Mesenchymal stem cell (in vitro differentiated cells and primary cell): ENCODE results near the gene FAM117B.

Experiments used
- DNase-seq: peaks from one replicate; pipeline ENCODE4 v3.0.0-alpha.2; 2013
- H2AFZ ChIP-seq: one replicate; pipeline ENCODE4 v1.6.1; 2013; ENCODE audit warnings: low read depth, mild to moderate bottlenecking, control low read depth, inconsistent platforms, low read length, moderate library complexity
- H2AK5ac ChIP-seq: 2 replicates; pipeline ENCODE4 v1.6.1; 2013; ENCODE audit warnings: low read length, moderate library complexity, mild to moderate bottlenecking, inconsistent platforms; ENCODE audit not compliant: severe bottlenecking
- H2BK120ac ChIP-seq: one replicate; pipeline ENCODE4 v1.6.1; 2013; ENCODE audit warnings: low read depth, mild to moderate bottlenecking, inconsistent platforms, low read length, moderate library complexity
- H2BK12ac ChIP-seq, 2 experiments: one replicate each; pipeline ENCODE4 v1.6.1; 2013; ENCODE audit warnings: inconsistent platforms in 2 of 2, low read length in 2 of 2, mild to moderate bottlenecking in 2 of 2, moderate library complexity in 2 of 2, control low read depth in 1 of 2
- H2BK15ac ChIP-seq: one replicate; pipeline ENCODE4 v1.6.1; 2013; ENCODE audit warnings: mild to moderate bottlenecking, low read depth, inconsistent platforms; ENCODE audit not compliant: poor library complexity, severe bottlenecking
- H2BK5ac ChIP-seq: 2 replicates; pipeline ENCODE4 v1.6.1; 2013; ENCODE audit warnings: low read depth, mild to moderate bottlenecking, low read length, control low read depth, inconsistent platforms; ENCODE audit not compliant: poor library complexity, severe bottlenecking
- H3K14ac ChIP-seq, 2 experiments: one replicate each; pipeline ENCODE4 v1.6.1; 2013; ENCODE audit warnings: inconsistent platforms in 2 of 2, low read length in 2 of 2, control low read depth in 1 of 2, mild to moderate bottlenecking in 1 of 2, moderate library complexity in 1 of 2
- H3K18ac ChIP-seq, 2 experiments: one replicate each; pipeline ENCODE4 v1.6.1; 2013; ENCODE audit warnings: inconsistent platforms in 2 of 2, low read length in 2 of 2, control low read depth in 1 of 2, low read depth in 1 of 2, mild to moderate bottlenecking in 1 of 2
- H3K23ac ChIP-seq, 2 experiments: one replicate each; pipeline ENCODE4 v1.6.1; 2013; ENCODE audit warnings: inconsistent platforms in 2 of 2, low read length in 2 of 2, mild to moderate bottlenecking in 2 of 2, moderate library complexity in 2 of 2, control low read depth in 1 of 2
- H3K27ac ChIP-seq: 2 replicates; pipeline ENCODE4 v1.5.1; 2013; ENCODE audit warnings: mild to moderate bottlenecking, moderate library complexity, low read length, control low read depth, inconsistent platforms; ENCODE audit not compliant: poor library complexity, severe bottlenecking
- H3K27me3 ChIP-seq, 2 experiments: 2 replicates each; pipeline versions ENCODE4 v1.6.1 to v1.7.0; 2013; ENCODE audit warnings: low read length in 2 of 2, mild to moderate bottlenecking in 2 of 2, moderate library complexity in 2 of 2, control low read depth in 1 of 2, inconsistent platforms in 1 of 2; ENCODE audit not compliant: control insufficient read depth in 1 of 2, insufficient read depth in 1 of 2
- H3K36me3 ChIP-seq, 2 experiments: 2 replicates each; pipeline versions ENCODE4 v1.6.1 to v1.7.0; 2013; ENCODE audit warnings: low read length in 2 of 2, control low read depth in 1 of 2, inconsistent platforms in 1 of 2, low read depth in 1 of 2, mild to moderate bottlenecking in 1 of 2; ENCODE audit not compliant: insufficient read depth in 2 of 2, control insufficient read depth in 1 of 2
- H3K4ac ChIP-seq, 2 experiments: one replicate each; pipeline ENCODE4 v1.6.1; 2013; ENCODE audit warnings: inconsistent platforms in 2 of 2, low read length in 2 of 2, mild to moderate bottlenecking in 2 of 2, moderate library complexity in 2 of 2, control low read depth in 1 of 2, low read depth in 1 of 2
- H3K4me1 ChIP-seq: 2 replicates; pipeline ENCODE4 v1.6.1; 2013; ENCODE audit warnings: low read depth, low read length, control low read depth; ENCODE audit not compliant: control insufficient read depth, insufficient read depth
- H3K4me2 ChIP-seq: 2 replicates; pipeline ENCODE4 v1.6.1; 2013; ENCODE audit warnings: low read length, mild to moderate bottlenecking, inconsistent platforms; ENCODE audit not compliant: poor library complexity, severe bottlenecking
- H3K4me3 ChIP-seq, 2 experiments: 2 replicates each; pipeline versions ENCODE4 v1.5.1 to v1.7.0; 2013; ENCODE audit warnings: low read length in 2 of 2, mild to moderate bottlenecking in 2 of 2, control low read depth in 1 of 2, low read depth in 1 of 2; ENCODE audit not compliant: insufficient read depth in 1 of 2
- H3K79me1 ChIP-seq: replicated peaks from 2 replicates; pipeline ENCODE4 v1.6.1; 2013; ENCODE audit warnings: mild to moderate bottlenecking, control low read depth, low read length, inconsistent platforms; ENCODE audit not compliant: poor library complexity, severe bottlenecking
- H3K9ac ChIP-seq: 2 replicates; pipeline ENCODE4 v1.7.0; 2013; ENCODE audit warnings: mild to moderate bottlenecking, low read length, moderate library complexity
- H3K9me3 ChIP-seq: 2 replicates; pipeline ENCODE4 v1.7.0; 2013; ENCODE audit warnings: mild to moderate bottlenecking, low read length; ENCODE audit not compliant: control insufficient read depth
- H4K8ac ChIP-seq: one replicate; pipeline ENCODE4 v1.6.1; 2013; ENCODE audit warnings: inconsistent platforms, mild to moderate bottlenecking, low read length, moderate library complexity
- H4K91ac ChIP-seq: one replicate; pipeline ENCODE4 v1.6.1; 2013; ENCODE audit warnings: mild to moderate bottlenecking, low read length, inconsistent platforms
- WGBS: methylation state at CpG from one replicate; pipeline ENCODE4 v1.1.7; 2013; ENCODE audit warnings: mixed read lengths; 5-methylcytosine and 5-hydroxymethylcytosine counted together

The FAM117B gene

GRCh38 chr2:202743613-202744012 is 108.8 kb downstream of the FAM117B start:
- Histone ChIP-seq H2BK120ac (no peak overlapping the region), H3K18ac (no peak overlapping the region)
- WGBS = no CpG with 5 or more reads among the region's 1 CpG

GRCh38 chr2:202749477-202749876 is 114.7 kb downstream of the FAM117B start:
- Histone ChIP-seq H2BK5ac (no peak overlapping the region), H3K79me1 (no peaks in the 10 kb centered on the region), H4K91ac (no peak overlapping the region), H3K27me3 (no peaks in the 10 kb centered on the region), H3K4ac (no peak overlapping the region), H3K36me3 (no peaks in the 10 kb centered on the region), H2AFZ (no peak overlapping the region), H3K23ac (no peak overlapping the region), H3K27ac (no peak overlapping the region), H3K4me1 (no peaks in the 10 kb centered on the region), H3K9me3 (peaks cover 14% of the 10 kb centered on the region), H3K4me3 (no peak overlapping the region), H3K9ac (no peak overlapping the region), H3K4me2 (no peak overlapping the region), H3K18ac (no peak overlapping the region), H3K14ac (no peak overlapping the region), H2AK5ac (no peak overlapping the region), H2BK15ac (no peak overlapping the region), H4K8ac (no peak overlapping the region), H2BK12ac (no peak overlapping the region), H2BK120ac (no peak overlapping the region)
- 100% methylated on average over 1 of the region's 2 CpGs for WGBS
- no peak for DNase-seq

More at GRCh38 chr2:202743613-202744012, 108.8 kb downstream of the FAM117B start:
- H3K9me3 ChIP-seq = peaks cover 36% of the 10 kb centered on the region
- no peak overlapping the region for H3K4me2 ChIP-seq
- no peak overlapping the region for H2AFZ ChIP-seq
- no peak overlapping the region for H2BK12ac ChIP-seq
- no peak overlapping the region for H2AK5ac ChIP-seq
- H4K91ac ChIP-seq = no peak overlapping the region
- H2BK5ac ChIP-seq = no peak overlapping the region
- no peak for DNase-seq
- no peak overlapping the region for H3K27ac ChIP-seq
- H3K23ac ChIP-seq = no peak overlapping the region
- H3K4ac ChIP-seq = no peak overlapping the region
- H3K27me3 ChIP-seq = no peaks in the 10 kb centered on the region
- H3K4me3 ChIP-seq = peak overlapping the region in 1 of 2 experiments; percentile 20
- H3K14ac ChIP-seq = no peak overlapping the region
- H3K36me3 ChIP-seq = peaks cover 0 to 5% of the 10 kb centered on the region in 2 experiments
- H3K4me1 ChIP-seq = no peaks in the 10 kb centered on the region
- no peaks in the 10 kb centered on the region for H3K79me1 ChIP-seq
- no peak overlapping the region for H3K9ac ChIP-seq
- no peak overlapping the region for H4K8ac ChIP-seq
- H2BK15ac ChIP-seq = no peak overlapping the region

- no peak overlapping the region for H2BK120ac ChIP-seq
- no peak overlapping the region for H3K14ac ChIP-seq
- H2AK5ac ChIP-seq = no peak overlapping the region
- H2BK5ac ChIP-seq = no peak overlapping the region
- no peak overlapping the region for H2BK15ac ChIP-seq
- WGBS = 98% methylated on average over 2 of the region's 3 CpGs
- no peak overlapping the region for H3K4me3 ChIP-seq
- H3K23ac ChIP-seq = no peak overlapping the region
- no peaks in the 10 kb centered on the region for H3K27me3 ChIP-seq
- H4K91ac ChIP-seq = no peak overlapping the region
- no peak overlapping the region for H2BK12ac ChIP-seq
- no peak overlapping the region for H3K4me2 ChIP-seq
- peaks cover 4% of the 10 kb centered on the region for H3K9me3 ChIP-seq
- H3K9ac ChIP-seq = no peak overlapping the region
- no peak overlapping the region for H4K8ac ChIP-seq
- H3K79me1 ChIP-seq = no peaks in the 10 kb centered on the region
- H3K36me3 ChIP-seq = no peaks in the 10 kb centered on the region
- no peak overlapping the region for H2AFZ ChIP-seq
- no peak overlapping the region for H3K18ac ChIP-seq
- no peaks in the 10 kb centered on the region for H3K4me1 ChIP-seq
- H3K4ac ChIP-seq = no peak overlapping the region
- DNase-seq = no peak
- H3K27ac ChIP-seq = no peak overlapping the region
These were observed 116.1 kb downstream of the FAM117B start for GRCh38 chr2:202750763-202751427.

- Histone ChIP-seq H3K36me3 (peaks cover 0 to under 1% of the 10 kb centered on the region in 2 experiments), H3K14ac (no peak overlapping the region), H3K27me3 (no peaks in the 10 kb centered on the region), H3K4me3 (no peak overlapping the region), H4K91ac (no peak overlapping the region), H3K9me3 (no peaks in the 10 kb centered on the region), H4K8ac (no peak overlapping the region), H3K18ac (no peak overlapping the region), H2BK5ac (no peak overlapping the region), H2AFZ (no peak overlapping the region), H3K4me2 (no peak overlapping the region), H2BK120ac (no peak overlapping the region), H3K4me1 (no peaks in the 10 kb centered on the region), H2BK15ac (no peak overlapping the region), H2BK12ac (no peak overlapping the region), H3K79me1 (no peaks in the 10 kb centered on the region), H3K27ac (no peak overlapping the region), H3K23ac (no peak overlapping the region), H2AK5ac (no peak overlapping the region), H3K4ac (no peak overlapping the region), H3K9ac (no peak overlapping the region)
- no peak for DNase-seq
- WGBS = 100% methylated on average over 1 of the region's 2 CpGs
These were observed 117.3 kb downstream of the FAM117B start for GRCh38 chr2:202752071-202752470.
